B cell (primary cell): ENCODE data around the gene SEZ6L.

Experiments used
- CTCF ChIP-seq: fragments of 200-600 bp; IDR thresholded peaks from one replicate; pipeline ENCODE4 v1.8.0; 2022; ENCODE audit warnings: antibody characterized with exemption, mild to moderate bottlenecking
- EZH2 ChIP-seq: IDR thresholded peaks from 2 replicates; pipeline ENCODE4 v1.6.1; 2012; ENCODE audit warnings: borderline replicate concordance, low read depth, mild to moderate bottlenecking, moderate library complexity, low read length; ENCODE audit not compliant: insufficient read depth, poor library complexity, severe bottlenecking

GRCh38 chr22:26339755-26340154, 170.5 kb downstream of the SEZ6L start:
- no peak for TF ChIP-seq CTCF
- no peak for TF ChIP-seq EZH2
